Activated CD4-positive, alpha-beta T cell treated with anti-CD3 and anti-CD28 coated beads, Interleukin-2, amount 10 ng/mL, durations not matched to agents 7 days and 5 days (primary cell): ENCODE measurements around the gene AHSG. TPM values are rescaled to one million over a fixed set of nuclear protein-coding genes. Genes with fewer than 3 reads are reported as not detected.
A peak's percentile ranks its signal among the peaks of the same experiment; 100 is the strongest.
"Not testable (repeated sequence)": the region's sequence is repeated elsewhere in the genome, so short reads cannot be mapped to it uniquely, and the experiment has no call there.

Experiments
- CTCF ChIA-PET: fragments of 350-600 bp; sonication (Branson Sonifier 250); formaldehyde crosslinking; loops from one replicate; lab custom pipeline; 2021; ENCODE audit warnings: antibody characterized with exemption; lab: Charles Lee
- POLR2A ChIA-PET: fragments of 350-600 bp; sonication (Branson Sonifier 250); formaldehyde crosslinking; loops from one replicate; lab custom pipeline; 2021; ENCODE audit warnings: antibody characterized with exemption; lab: Charles Lee
- DNase-seq: peaks from one replicate; pipeline ENCODE4 v3.0.0-alpha.2; 2020
- H3K27ac Mint-ChIP-seq: one replicate; pipeline ENCODE4 v1.8.0; 2021; ENCODE audit warnings: mild to moderate bottlenecking, moderate library complexity, mixed read lengths
- H3K27me3 Mint-ChIP-seq: one replicate; pipeline ENCODE4 v1.8.0; 2021; ENCODE audit warnings: mixed read lengths
- H3K36me3 Mint-ChIP-seq: one replicate; pipeline ENCODE4 v1.8.0; 2021; ENCODE audit warnings: low read depth, mixed read lengths
- H3K4me1 Mint-ChIP-seq: one replicate; pipeline ENCODE4 v1.8.0; 2021; ENCODE audit warnings: mixed read lengths
- H3K4me3 Mint-ChIP-seq: one replicate; pipeline ENCODE4 v1.8.0; 2021; ENCODE audit warnings: mild to moderate bottlenecking, moderate library complexity, mixed read lengths
- H3K9me3 Mint-ChIP-seq: one replicate; pipeline ENCODE4 v1.8.0; 2021; ENCODE audit warnings: mixed read lengths
- total RNA-seq, 2 experiments: library from RNA; stranded (reverse); gene quantifications; one replicate each; pipeline ENCODE4 v1.2.3, GENCODE V29; 2021

Gene AHSG, protein sequence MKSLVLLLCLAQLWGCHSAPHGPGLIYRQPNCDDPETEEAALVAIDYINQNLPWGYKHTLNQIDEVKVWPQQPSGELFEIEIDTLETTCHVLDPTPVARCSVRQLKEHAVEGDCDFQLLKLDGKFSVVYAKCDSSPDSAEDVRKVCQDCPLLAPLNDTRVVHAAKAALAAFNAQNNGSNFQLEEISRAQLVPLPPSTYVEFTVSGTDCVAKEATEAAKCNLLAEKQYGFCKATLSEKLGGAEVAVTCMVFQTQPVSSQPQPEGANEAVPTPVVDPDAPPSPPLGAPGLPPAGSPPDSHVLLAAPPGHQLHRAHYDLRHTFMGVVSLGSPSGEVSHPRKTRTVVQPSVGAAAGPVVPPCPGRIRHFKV
- not detected for total RNA-seq

DNA sequence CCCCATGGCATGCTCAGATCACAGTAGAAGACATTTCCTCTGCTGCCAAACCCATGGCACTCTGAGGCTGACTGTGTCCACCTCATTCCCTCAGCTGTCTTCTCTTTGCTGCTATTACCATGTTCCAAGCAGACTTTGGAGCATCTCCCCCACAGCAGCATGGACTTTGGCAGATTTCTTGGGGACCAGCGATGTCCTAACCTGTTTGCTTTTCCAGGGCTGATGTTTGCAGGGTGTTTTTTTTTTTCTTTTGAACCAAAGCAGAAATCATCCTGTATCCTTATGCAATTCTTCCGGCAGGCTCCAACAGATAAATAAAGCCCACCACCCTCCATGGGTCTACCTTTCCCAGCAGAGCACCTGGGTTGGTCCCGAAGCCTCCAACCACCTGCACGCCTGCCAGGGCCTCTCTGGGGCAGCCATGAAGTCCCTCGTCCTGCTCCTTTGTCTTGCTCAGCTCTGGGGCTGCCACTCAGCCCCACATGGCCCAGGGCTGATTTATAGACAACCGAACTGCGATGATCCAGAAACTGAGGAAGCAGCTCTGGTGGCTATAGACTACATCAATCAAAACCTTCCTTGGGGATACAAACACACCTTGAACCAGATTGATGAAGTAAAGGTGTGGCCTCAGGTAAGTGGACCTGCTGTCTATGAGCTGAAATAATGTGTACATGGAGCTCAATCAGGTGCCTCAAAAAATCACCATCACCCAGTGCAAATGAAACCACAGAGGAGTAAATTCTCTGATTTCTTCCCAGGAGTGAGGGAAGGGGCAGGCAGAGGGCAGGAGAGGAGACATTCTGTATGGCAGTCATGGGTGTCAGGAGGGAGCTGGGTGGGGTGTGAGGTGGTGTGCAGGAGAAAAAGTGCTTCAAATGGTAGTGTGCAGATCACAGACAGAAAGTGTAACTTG is at the start of gene AHSG:
Gene AHSG (plus strand): TSS at position 340 of the 916 bp plus-strand sequence. CDS start 82 bp downstream, at position 422.
- peaks cover 24% of the 10 kb centered on the region for H3K27me3 Mint-ChIP-seq
- H3K27ac Mint-ChIP-seq, result no peak within 1 kb of the TSS
- POLR2A ChIA-PET, result no interaction called here
- no peaks in the 10 kb centered on the region for H3K36me3 Mint-ChIP-seq
- DNase-seq, result no peak
- CTCF ChIA-PET, result interaction anchor here (0.8 to 1.5 kb wide), 2 partner anchors 23 to 1854 kb away, joined by 3 to 4 read pairs; no protein-coding TSS in a partner anchor
- H3K4me1 Mint-ChIP-seq, result peaks cover 20% of the 10 kb centered on the region
- H3K9me3 Mint-ChIP-seq, result no peaks in the 10 kb centered on the region
- H3K4me3 Mint-ChIP-seq, result no peak within 1 kb of the TSS

DNA sequence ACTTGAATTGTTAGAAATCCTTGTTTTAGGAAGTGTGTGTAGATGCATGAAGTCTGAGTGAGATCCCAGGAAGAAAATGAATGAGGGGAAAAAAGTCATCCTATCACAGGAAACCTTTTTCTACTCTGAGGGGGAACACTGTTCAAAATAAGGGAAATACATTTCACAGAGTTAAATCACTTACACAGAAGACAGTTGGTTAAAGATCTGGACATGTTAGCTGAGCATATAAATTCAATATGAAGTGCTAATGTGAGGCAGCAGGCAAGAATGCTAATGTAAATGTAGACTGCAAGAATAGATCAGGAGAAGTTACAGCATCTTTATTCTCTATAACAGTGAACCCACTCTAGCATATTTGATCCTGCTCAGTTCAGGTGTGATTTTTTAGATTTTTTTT is 48.3 kb upstream of the AHSG start:
- Mint-ChIP-seq H3K9me3 (no peaks in the 10 kb centered on the region), H3K36me3 (peaks cover 16% of the 10 kb centered on the region), H3K27me3 (no peaks in the 10 kb centered on the region), H3K27ac (no peak overlapping the region), H3K4me3 (no peak overlapping the region), H3K4me1 (peaks cover 57% of the 10 kb centered on the region)
- no peak for DNase-seq
- ChIA-PET CTCF (no interaction called here), POLR2A (interaction anchor here (0.7 kb wide), 1 partner anchor 31 kb away, joined by 4 read pairs; no protein-coding TSS in a partner anchor)

- Mint-ChIP-seq H3K27me3 (no peaks in the 10 kb centered on the region), H3K4me3 (peak overlapping the region; percentile 89), H3K4me1 (peaks cover 63% of the 10 kb centered on the region), H3K36me3 (peaks cover 10% of the 10 kb centered on the region), H3K27ac (peak overlapping the region; percentile 95), H3K9me3 (no peaks in the 10 kb centered on the region)
- ChIA-PET POLR2A (no interaction called here), CTCF (interaction anchor here (1.0 to 2.9 kb wide), 3 partner anchors 10 to 49 kb away, joined by 3 to 8 read pairs (median 3); no protein-coding TSS in a partner anchor)
- DNase-seq, result no peak
Measured at GRCh38 chr3:186566772-186567071, 46.1 kb upstream of the AHSG start.

DNA sequence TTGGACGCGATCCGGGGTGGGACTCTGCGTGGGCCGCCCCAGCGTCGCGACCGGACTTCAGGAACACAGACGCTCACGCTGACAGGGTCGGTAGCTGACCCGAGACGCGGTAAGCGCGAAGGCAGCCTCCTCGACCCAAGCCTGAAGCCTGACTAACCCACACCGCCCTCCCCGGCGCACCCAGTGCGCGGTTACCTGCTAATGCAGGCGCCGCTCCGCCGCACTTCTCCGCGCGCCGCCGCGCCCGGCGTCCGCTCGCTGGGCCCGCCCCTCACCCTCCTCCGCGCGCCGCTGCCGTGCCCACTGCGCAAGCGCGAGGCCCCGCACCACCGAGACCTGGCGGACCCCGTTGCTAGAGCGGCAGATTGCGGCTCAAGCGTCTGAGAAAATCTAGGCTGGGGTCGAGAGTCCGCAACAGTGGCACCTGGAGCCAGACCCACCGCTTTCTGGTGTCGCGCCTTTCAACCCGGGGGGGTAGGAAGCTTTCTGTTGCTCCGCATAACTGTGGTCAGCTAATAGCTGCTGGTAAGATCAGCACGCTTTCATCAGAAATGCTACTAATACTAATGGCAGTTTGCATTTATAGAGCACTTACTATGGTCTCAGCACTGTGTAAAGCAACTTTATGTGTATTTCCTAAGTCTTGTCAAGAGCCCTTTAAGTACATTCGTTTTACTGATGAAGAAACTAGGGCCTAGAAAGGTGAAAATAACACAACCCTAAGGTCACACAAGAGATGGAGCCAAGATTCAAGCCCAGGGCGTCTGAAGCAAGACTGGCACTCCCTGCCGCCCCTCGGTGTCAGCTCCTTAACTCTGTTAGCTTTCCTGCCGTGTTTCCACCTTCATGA is 45.6 kb upstream of the AHSG start, which contains the start of gene TBCCD1:
Gene TBCCD1 (minus strand): TSS at position 268 of the 850 bp plus-strand sequence. CDS start 3,010 bp downstream, outside the sequence.
- Mint-ChIP-seq H3K36me3 (peaks cover 6% of the 10 kb centered on the region), H3K27me3 (no peaks in the 10 kb centered on the region), H3K27ac (peak within 1 kb of the TSS; percentile 95), H3K4me3 (peak within 1 kb of the TSS; percentile 89), H3K9me3 (no peaks in the 10 kb centered on the region), H3K4me1 (peaks cover 66% of the 10 kb centered on the region)
- DNase-seq, result peak; percentile 93
- CTCF ChIA-PET, result interaction anchor here (1.1 to 2.9 kb wide), 4 partner anchors 30 to 584 kb away, joined by 3 to 8 read pairs (median 4); no protein-coding TSS in a partner anchor
- POLR2A ChIA-PET, result interaction anchor here (0.7 kb wide), 1 partner anchor 1241 kb away, joined by 5 read pairs; no protein-coding TSS in a partner anchor

DNA sequence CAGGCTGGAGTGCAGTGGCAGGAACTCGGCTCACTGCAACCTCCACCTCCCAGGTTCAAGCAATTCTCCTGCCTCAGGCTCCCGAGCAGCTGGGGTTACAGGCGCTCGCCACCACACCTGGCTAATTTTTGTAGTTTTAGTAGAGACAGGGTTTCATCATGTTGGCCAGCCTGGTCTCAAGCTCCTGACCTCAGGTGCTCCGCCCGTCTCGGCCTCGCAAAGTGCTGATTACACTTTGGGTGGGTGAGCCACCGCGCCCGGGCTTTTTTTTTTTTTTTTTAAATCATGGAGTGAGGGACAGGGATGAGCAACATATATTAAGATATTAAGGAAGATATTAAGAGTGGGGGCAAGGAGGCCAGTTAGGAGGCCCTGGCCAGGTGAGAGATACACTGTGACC is 43.5 kb upstream of the AHSG start:
- Mint-ChIP-seq H3K4me1 (peaks cover 69% of the 10 kb centered on the region), H3K4me3 (peak overlapping the region; percentile 89), H3K27ac (peak overlapping the region; percentile 100)
- CTCF ChIA-PET, result interaction anchor here (0.6 to 2.3 kb wide), 4 partner anchors 11 to 626 kb away, joined by 5 to 7 read pairs (median 5); no protein-coding TSS in a partner anchor
- not testable (repeated sequence) for H3K27me3 Mint-ChIP-seq, DNase-seq, H3K9me3 Mint-ChIP-seq, H3K36me3 Mint-ChIP-seq
- POLR2A ChIA-PET, result interaction anchor here (1.5 kb wide), 1 partner anchor 214 kb away, joined by 4 read pairs; the partner anchor contains the start of gene EIF4A2

DNA sequence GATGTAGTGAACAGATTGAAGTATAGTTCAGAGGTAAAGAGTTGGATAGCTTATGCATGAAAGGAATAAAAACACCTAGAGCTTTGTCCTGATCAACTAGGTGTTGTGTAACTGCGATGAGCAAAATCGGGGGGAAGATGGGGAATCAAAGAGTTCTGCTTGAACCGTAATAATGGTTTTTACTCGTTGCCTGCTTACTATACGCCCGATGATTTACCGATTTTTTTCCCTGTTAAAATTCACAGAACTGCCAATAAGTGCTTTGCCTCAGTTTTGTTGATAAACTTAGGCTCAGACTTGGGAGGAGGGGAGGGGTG is 43.1 kb upstream of the AHSG start:
- H3K4me3 Mint-ChIP-seq, result peak overlapping the region; percentile 89

GRCh38 chr3:186570096-186570940 is 42.5 kb upstream of the AHSG start, which contains the start of gene DNAJB11:
Gene DNAJB11 (plus strand): TSS chr3:186570720. CDS start chr3:186570898, 178 bp downstream.
- no peaks in the 10 kb centered on the region for H3K9me3 Mint-ChIP-seq
- H3K4me1 Mint-ChIP-seq, result peaks cover 69% of the 10 kb centered on the region
- H3K36me3 Mint-ChIP-seq, result peaks cover 13% of the 10 kb centered on the region
- peak within 1 kb of the TSS; percentile 100 for H3K27ac Mint-ChIP-seq
- CTCF ChIA-PET, result interaction anchor here (0.9 to 2.3 kb wide), 7 partner anchors 11 to 627 kb away, joined by 3 to 7 read pairs (median 5); no protein-coding TSS in a partner anchor
- DNase-seq, result peak; percentile 99
- no peaks in the 10 kb centered on the region for H3K27me3 Mint-ChIP-seq
- POLR2A ChIA-PET, result interaction anchor here (0.6 to 1.5 kb wide), 3 partner anchors 26 to 213 kb away, joined by 3 to 4 read pairs (median 3); partner anchors contain the start of gene EIF4A2
- H3K4me3 Mint-ChIP-seq, result peak within 1 kb of the TSS; percentile 89

More for the DNA sequence above, 43.1 kb upstream of the AHSG start:
- H3K4me1 Mint-ChIP-seq, result peaks cover 69% of the 10 kb centered on the region
- peak overlapping the region; percentile 100 for H3K27ac Mint-ChIP-seq
- H3K9me3 Mint-ChIP-seq, result no peaks in the 10 kb centered on the region
- CTCF ChIA-PET, result interaction anchor here (0.9 to 2.3 kb wide), 6 partner anchors 11 to 626 kb away, joined by 3 to 7 read pairs (median 5); no protein-coding TSS in a partner anchor
- no peak for DNase-seq
- H3K36me3 Mint-ChIP-seq, result peaks cover 11% of the 10 kb centered on the region
- no peaks in the 10 kb centered on the region for H3K27me3 Mint-ChIP-seq
- POLR2A ChIA-PET, result interaction anchor here (1.5 kb wide), 1 partner anchor 214 kb away, joined by 4 read pairs; the partner anchor contains the start of gene EIF4A2

DNA sequence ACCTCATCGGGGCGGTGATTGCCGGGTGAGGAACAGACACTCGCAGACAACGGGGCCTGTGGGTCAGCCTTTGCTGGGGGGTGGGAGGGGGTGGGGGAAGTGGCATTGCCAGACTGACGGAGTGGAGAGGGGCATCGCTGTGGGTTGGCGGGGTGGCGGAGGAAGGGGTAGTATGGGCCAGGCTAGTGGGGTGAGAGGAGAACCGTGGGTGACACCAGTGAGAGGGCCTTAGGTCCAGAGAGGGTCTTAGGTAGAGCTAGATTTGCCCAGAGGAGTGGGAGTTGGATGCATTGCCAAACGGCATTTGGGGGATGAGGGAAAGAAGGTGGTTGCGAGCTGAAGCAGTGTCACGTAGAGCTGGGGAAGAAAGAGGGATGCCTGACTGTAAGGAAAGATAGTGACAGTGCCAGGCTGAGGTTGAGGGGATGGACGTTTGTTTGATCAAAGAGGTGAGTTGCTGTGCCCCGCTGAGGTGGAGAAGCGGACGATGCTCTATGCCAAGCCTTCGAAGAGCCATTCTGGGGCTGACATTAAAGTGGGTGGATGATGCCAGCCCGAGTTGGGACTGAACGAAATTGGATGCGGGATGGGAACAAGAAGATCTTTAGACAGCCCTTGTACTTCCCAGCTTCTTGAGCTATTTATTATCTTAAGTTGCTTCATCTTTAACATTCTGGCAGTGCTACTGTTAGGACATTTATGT is 41.8 kb upstream of the AHSG start:
- peak overlapping the region; percentile 89 for H3K4me3 Mint-ChIP-seq
- peak overlapping the region; percentile 100 for H3K27ac Mint-ChIP-seq
- H3K27me3 Mint-ChIP-seq, result no peaks in the 10 kb centered on the region
- DNase-seq, result no peak
- peaks cover 69% of the 10 kb centered on the region for H3K4me1 Mint-ChIP-seq
- peaks cover 20% of the 10 kb centered on the region for H3K36me3 Mint-ChIP-seq
- ChIA-PET CTCF (interaction anchor here (1.0 to 2.5 kb wide), 7 partner anchors 10 to 627 kb away, joined by 3 to 8 read pairs (median 5); no protein-coding TSS in a partner anchor), POLR2A (interaction anchor here (0.6 kb wide), 1 partner anchor 25 kb away, joined by 3 read pairs; no protein-coding TSS in a partner anchor)
- no peaks in the 10 kb centered on the region for H3K9me3 Mint-ChIP-seq

DNA sequence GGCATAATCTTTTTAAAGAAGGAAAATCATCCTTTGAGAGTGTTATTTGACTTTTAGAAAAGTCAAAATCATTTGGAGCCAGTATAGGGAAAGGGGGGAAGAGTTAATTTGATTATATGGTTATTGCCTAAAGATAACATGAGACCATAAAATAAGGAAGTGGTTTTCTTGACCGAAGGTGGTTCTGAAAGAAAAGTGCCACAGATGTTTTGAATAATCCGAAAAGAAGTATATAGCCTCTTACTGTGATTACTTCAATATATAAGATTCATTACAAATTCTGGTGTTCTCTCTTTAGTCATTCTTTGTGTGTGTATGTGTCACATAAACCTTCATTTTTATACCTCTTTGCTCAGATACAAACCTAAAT is 41.2 kb upstream of the AHSG start:
- H3K27me3 Mint-ChIP-seq, result no peaks in the 10 kb centered on the region
- peaks cover 63% of the 10 kb centered on the region for H3K4me1 Mint-ChIP-seq
- no peaks in the 10 kb centered on the region for H3K9me3 Mint-ChIP-seq
- peaks cover 26% of the 10 kb centered on the region for H3K36me3 Mint-ChIP-seq
- H3K4me3 Mint-ChIP-seq, result peak overlapping the region; percentile 89
- H3K27ac Mint-ChIP-seq, result peak overlapping the region; percentile 100
- ChIA-PET CTCF (interaction anchor here (1.6 to 2.5 kb wide), 4 partner anchors 9 to 628 kb away, joined by 5 to 8 read pairs (median 6); no protein-coding TSS in a partner anchor), POLR2A (interaction anchor here (0.6 kb wide), 1 partner anchor 214 kb away, joined by 3 read pairs; no protein-coding TSS in a partner anchor)
- DNase-seq, result no peak

DNA sequence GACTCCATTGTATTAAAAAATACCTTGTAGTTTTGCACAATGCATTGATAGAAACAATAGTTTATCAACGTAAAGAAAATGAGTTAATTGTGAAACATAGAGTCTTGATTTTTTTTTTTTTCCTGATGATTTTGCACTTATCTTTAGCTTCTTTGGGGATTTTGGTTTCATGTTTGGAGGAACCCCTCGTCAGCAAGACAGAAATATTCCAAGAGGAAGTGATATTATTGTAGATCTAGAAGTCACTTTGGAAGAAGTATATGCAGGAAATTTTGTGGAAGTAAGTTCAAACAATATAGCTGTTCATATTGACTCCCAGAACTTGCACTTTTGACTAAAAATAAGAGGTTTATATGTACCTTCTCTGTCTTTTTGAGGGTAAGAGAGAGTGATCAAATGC is 35.3 kb upstream of the AHSG start:
- Mint-ChIP-seq H3K4me3 (no peak overlapping the region), H3K27ac (no peak overlapping the region), H3K36me3 (peaks cover 45% of the 10 kb centered on the region), H3K27me3 (no peaks in the 10 kb centered on the region), H3K9me3 (no peaks in the 10 kb centered on the region), H3K4me1 (peaks cover 23% of the 10 kb centered on the region)
- ChIA-PET POLR2A (no interaction called here), CTCF (interaction anchor here (0.6 to 1.4 kb wide), 2 partner anchors 39 to 333 kb away, joined by 3 read pairs; no protein-coding TSS in a partner anchor)
- DNase-seq, result no peak
